Suprapubic skin (tissue), 4 donors: Measurements from ENCODE around the gene CATSPERD. TPM values are rescaled to one million over a fixed set of nuclear protein-coding genes. Genes with fewer than 3 reads are reported as not detected.

Experiments used
- DNase-seq, 2 donors: peaks; one replicate each; pipeline ENCODE4 v3.0.0-alpha.2; 2019; ENCODE audit warnings: low spot score in 2 of 2
- H3K27ac ChIP-seq: fragments of 200-600 bp; sonication (generic); one replicate; pipeline ENCODE4 v1.5.1; 2019
- H3K27me3 ChIP-seq: fragments of 200-600 bp; sonication (generic); one replicate; pipeline ENCODE4 v1.5.1; 2019
- H3K36me3 ChIP-seq: fragments of 200-600 bp; sonication (generic); one replicate; pipeline ENCODE4 v1.5.1; 2019
- H3K4me1 ChIP-seq: fragments of 200-600 bp; sonication (generic); one replicate; pipeline ENCODE4 v1.5.1; 2019
- H3K4me3 ChIP-seq: fragments of 200-600 bp; sonication (generic); one replicate; pipeline ENCODE4 v1.5.1; 2019; ENCODE audit warnings: mild to moderate bottlenecking
- H3K9me3 ChIP-seq: fragments of 200-600 bp; sonication (generic); one replicate; pipeline ENCODE4 v1.5.1; 2019
- EP300 ChIP-seq: sonication (generic); formaldehyde crosslinking; IDR thresholded peaks from one replicate; pipeline ENCODE4 v1.6.1; 2017; ENCODE audit warnings: antibody characterized with exemption
- POLR2A ChIP-seq, 2 donors: fragments of 450-650 bp; IDR thresholded peaks; one replicate each; pipeline ENCODE4 v1.6.1; 2017; ENCODE audit warnings: antibody characterized with exemption in 2 of 2, mild to moderate bottlenecking in 2 of 2, moderate library complexity in 2 of 2
- POLR2AphosphoS5 ChIP-seq, 3 donors: sonication (generic); formaldehyde crosslinking; IDR thresholded peaks; one replicate each; pipeline ENCODE4 v1.6.1; 2017; ENCODE audit warnings: antibody characterized with exemption in 3 of 3
- WGBS: methylation state at CpG from one replicate; pipeline ENCODE4 v1.1.5; 2018; 5-methylcytosine and 5-hydroxymethylcytosine counted together
- total RNA-seq, 4 donors: library from RNA; depleted of rRNA; stranded (reverse); fragments of >200 nt; gene quantifications; one replicate each; pipeline ENCODE4 v1.1.0, GENCODE V29; 2016
- TF ChIP-seq, protein P1 (sequence below), 2 donors: fragments of 200-600 bp in 1 of 2; fragments of 450-650 bp in 1 of 2; sonication (generic) in 1 of 2; IDR thresholded peaks; one replicate each; pipeline ENCODE4 v1.5.1; 2016 to 2019; ENCODE audit warnings: antibody characterized with exemption in 2 of 2, mild to moderate bottlenecking in 1 of 2, moderate library complexity in 1 of 2

Gene CATSPERD
- total RNA-seq, 4 donors from 2014 or later = 0.24 TPM; not detected in 3

DNA sequence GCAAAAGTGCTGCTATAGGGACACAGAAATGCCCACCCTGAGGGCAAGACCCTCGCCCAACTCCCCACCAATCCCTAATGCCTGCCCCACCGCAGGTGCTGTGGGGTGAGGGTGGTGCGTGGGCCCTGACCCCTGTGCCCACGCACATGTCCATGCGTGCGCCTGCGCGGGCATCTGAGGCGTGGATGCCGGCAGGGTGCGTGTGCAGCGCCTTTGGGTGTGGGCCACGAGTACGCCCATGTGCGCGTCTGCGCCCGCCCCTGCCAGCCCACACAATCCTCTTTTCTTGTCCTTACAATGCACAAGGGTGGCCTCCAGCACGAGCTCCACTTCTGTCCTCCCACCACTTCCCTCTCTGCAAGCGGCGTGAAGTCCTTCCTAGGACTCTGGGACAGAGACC is 104.7 kb downstream of the CATSPERD start:
- Histone ChIP-seq H3K4me3 (no peak overlapping the region), H3K27ac (peak overlapping the region; percentile 30), H3K36me3 (no peaks in the 10 kb centered on the region), H3K27me3 (peaks cover 5% of the 10 kb centered on the region), H3K4me1 (peaks cover 35% of the 10 kb centered on the region), H3K9me3 (no peaks in the 10 kb centered on the region)
- WGBS = 48% methylated on average over 8 of the region's 21 CpGs
- no peak for DNase-seq
- TF ChIP-seq POLR2AphosphoS5 (IDR thresholded peaks at IDR 0.05) (no peak), EP300 (no peak), POLR2A (IDR thresholded peaks at IDR 0.05) (no peak)
- TF ChIP-seq, protein P1, sequence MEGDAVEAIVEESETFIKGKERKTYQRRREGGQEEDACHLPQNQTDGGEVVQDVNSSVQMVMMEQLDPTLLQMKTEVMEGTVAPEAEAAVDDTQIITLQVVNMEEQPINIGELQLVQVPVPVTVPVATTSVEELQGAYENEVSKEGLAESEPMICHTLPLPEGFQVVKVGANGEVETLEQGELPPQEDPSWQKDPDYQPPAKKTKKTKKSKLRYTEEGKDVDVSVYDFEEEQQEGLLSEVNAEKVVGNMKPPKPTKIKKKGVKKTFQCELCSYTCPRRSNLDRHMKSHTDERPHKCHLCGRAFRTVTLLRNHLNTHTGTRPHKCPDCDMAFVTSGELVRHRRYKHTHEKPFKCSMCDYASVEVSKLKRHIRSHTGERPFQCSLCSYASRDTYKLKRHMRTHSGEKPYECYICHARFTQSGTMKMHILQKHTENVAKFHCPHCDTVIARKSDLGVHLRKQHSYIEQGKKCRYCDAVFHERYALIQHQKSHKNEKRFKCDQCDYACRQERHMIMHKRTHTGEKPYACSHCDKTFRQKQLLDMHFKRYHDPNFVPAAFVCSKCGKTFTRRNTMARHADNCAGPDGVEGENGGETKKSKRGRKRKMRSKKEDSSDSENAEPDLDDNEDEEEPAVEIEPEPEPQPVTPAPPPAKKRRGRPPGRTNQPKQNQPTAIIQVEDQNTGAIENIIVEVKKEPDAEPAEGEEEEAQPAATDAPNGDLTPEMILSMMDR (IDR thresholded peaks at IDR 0.05) = no peak

DNA sequence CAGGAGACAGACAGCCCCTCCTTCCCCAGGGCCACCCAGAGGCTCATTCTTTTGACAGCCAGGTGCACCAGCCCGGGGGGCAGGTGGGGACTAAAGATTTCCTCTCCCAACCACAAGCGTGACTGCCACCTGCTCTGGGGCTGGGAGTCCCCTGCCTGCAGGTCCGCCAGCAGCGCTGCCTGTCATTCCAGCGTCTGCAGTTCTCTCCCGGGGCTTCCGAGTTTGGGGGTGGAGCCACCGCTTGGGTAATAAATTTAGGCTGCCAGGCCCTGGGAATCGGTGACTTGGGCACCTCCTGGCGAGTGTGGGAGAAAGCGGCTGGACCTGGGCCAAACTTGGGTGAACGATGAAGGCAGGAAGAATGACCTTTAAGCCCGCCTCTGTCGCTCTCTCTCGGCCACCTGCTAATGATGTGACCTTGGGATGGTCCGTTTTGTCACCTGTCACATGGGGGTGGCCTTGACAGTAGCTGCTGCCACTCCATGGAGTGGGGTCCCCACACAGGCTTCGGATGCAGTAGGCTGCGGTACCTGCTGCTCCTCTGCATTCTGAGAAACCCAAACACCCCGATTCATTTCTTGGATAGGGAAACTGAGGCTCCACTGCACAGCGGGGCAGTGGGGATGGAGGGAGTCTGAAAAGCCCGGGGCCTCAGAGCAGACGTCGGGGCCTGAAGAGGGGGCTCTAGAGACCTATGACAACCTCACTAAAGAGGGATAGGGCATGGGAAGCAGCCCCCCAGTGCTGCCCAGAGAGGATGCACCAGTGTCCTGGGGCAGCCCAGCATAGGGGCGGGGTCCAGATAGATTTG is 106.3 kb downstream of the CATSPERD start:
- H3K9me3 ChIP-seq = no peaks in the 10 kb centered on the region
- H3K4me3 ChIP-seq = peak overlapping the region; percentile 54
- peaks cover 5% of the 10 kb centered on the region for H3K27me3 ChIP-seq
- DNase-seq = peak in 1 of 2 donors; percentile 80
- no peaks in the 10 kb centered on the region for H3K36me3 ChIP-seq
- no peak overlapping the region for H3K27ac ChIP-seq
- H3K4me1 ChIP-seq = peaks cover 35% of the 10 kb centered on the region
- WGBS = 19% methylated on average over 17 of the region's 24 CpGs
- TF ChIP-seq EP300 = no peak
- TF ChIP-seq, protein P1 (IDR thresholded peaks at IDR 0.05) = peak in 1 of 2 donors; percentile 20

DNA sequence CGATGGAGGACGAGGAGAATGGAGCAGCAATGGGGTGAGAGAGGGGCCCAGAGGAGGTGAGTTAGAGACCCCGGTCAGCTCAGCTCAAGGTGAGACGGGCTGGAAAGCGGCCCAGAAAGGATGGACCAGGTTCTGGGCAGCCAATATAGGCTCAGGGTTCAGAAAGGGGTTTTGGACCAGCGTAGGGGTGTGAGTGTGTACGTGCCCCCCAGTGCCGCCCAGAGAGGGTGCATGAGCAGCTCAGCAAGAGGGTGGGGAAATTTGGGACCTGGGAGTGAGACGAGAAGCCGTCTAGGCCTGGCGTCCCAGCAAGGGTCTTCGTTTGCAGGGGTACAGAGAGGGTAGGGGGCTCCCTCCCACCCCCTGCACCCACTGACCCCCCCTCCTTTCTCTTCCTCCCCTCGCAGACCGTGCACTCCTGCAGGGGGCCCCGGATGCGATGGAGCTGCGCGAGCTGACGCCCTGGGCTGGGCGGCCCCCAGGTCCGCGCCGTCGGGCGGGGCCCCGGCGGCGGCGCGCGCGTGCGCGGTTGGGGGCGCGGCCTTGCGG is 107.0 kb downstream of the CATSPERD start:
- Histone ChIP-seq H3K4me3 (peak overlapping the region; percentile 54), H3K4me1 (peaks cover 35% of the 10 kb centered on the region), H3K27me3 (peaks cover 5% of the 10 kb centered on the region), H3K27ac (peak overlapping the region; percentile 81), H3K9me3 (no peaks in the 10 kb centered on the region), H3K36me3 (no peaks in the 10 kb centered on the region)
- 43% methylated on average over 12 of the region's 37 CpGs for WGBS
- TF ChIP-seq, protein P1 (IDR thresholded peaks at IDR 0.05) = no peak
- TF ChIP-seq POLR2A (IDR thresholded peaks at IDR 0.05) (no peak), EP300 (no peak), POLR2AphosphoS5 (IDR thresholded peaks at IDR 0.05) (no peak)
- DNase-seq = no peak

DNA sequence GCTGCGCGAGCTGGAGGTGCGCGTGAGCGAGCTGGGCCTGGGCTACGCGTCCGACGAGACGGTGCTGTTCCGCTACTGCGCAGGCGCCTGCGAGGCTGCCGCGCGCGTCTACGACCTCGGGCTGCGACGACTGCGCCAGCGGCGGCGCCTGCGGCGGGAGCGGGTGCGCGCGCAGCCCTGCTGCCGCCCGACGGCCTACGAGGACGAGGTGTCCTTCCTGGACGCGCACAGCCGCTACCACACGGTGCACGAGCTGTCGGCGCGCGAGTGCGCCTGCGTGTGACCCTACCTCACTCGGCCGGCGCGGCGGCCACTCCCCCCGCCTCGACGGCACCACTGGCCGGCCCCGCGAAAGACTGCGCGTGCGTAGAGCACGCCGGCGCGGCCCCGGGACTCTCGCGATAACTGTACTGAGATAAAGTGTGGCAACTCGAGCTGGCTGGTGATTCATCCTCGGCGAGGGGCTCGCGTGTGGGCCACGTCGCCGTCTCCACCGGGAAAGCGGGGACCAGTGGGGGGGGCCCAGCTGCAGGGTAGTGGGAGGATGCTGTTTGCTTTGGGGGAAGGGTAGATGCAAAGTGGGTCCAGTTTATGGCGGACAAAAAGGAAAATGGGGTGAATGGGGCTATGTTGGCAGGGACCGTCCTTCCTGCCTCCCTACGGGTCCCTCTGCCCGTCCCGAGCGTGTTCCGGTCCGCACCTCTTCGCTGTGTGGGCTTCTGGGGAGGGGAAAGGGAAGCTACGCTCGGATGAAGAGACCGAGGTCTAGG is 107.6 kb downstream of the CATSPERD start:
- H3K36me3 ChIP-seq = no peaks in the 10 kb centered on the region
- 10% methylated on average over 21 of the region's 91 CpGs for WGBS
- peak overlapping the region; percentile 81 for H3K27ac ChIP-seq
- H3K4me1 ChIP-seq = peaks cover 35% of the 10 kb centered on the region
- peaks cover 5% of the 10 kb centered on the region for H3K27me3 ChIP-seq
- DNase-seq = peak; percentile 91 to 93
- peak overlapping the region; percentile 54 for H3K4me3 ChIP-seq
- no peaks in the 10 kb centered on the region for H3K9me3 ChIP-seq
- TF ChIP-seq POLR2AphosphoS5 (IDR thresholded peaks at IDR 0.05) (peak in 1 of 3 donors; percentile 17), EP300 (no peak), POLR2A (IDR thresholded peaks at IDR 0.05) (peak; percentile 49 to 79)

Other genes starting within 250 kb of the CATSPERD start
- 100 to 1,000 TPM; 173 to 255 (median 185) TPM for gene TINCR, start 152.7 kb upstream of the CATSPERD start, total RNA-seq
- gene SAFB2, start 97.9 kb upstream of the CATSPERD start, total RNA-seq = 100 to 1,000 TPM in 1 of 4 donors, 10 to 100 TPM in 3; 22.9 to 105 (median 28.8) TPM
- 100 to 1,000 TPM in 1 of 4 donors, 10 to 100 TPM in 3; 46.3 to 181 (median 63.7) TPM for gene SAFB, start 97.6 kb upstream of the CATSPERD start, total RNA-seq
- gene MICOS13, start 40.1 kb upstream of the CATSPERD start, total RNA-seq = 10 to 100 TPM; 37.2 to 67.1 (median 58.1) TPM
- gene HSD11B1L, start 39.6 kb upstream of the CATSPERD start, total RNA-seq = 10 to 100 TPM; 11.6 to 19.0 (median 15.1) TPM
- 100 to 1,000 TPM; 420 to 822 (median 688) TPM for gene RPL36, start 30.3 kb upstream of the CATSPERD start, total RNA-seq
- gene LONP1, start 491 bp upstream of the CATSPERD start, total RNA-seq = 10 to 100 TPM; 42.1 to 57.4 (median 47.7) TPM
- 1 to 10 TPM; 2.0 to 5.1 (median 3.6) TPM for gene PRR22, start 64.1 kb downstream of the CATSPERD start, total RNA-seq
- 10 to 100 TPM; 28.8 to 58.5 (median 43.8) TPM for gene DUS3L, start 70.5 kb downstream of the CATSPERD start, total RNA-seq
- gene NRTN, start 84.4 kb downstream of the CATSPERD start, total RNA-seq = 1 to 10 TPM; 3.7 to 9.1 (median 6.6) TPM
- 1 to 10 TPM in 1 of 4 donors, under 1 TPM in 1, not detected in 2; 0.25 to 1.4 TPM for gene FUT6, start 119.1 kb downstream of the CATSPERD start, total RNA-seq
- gene FUT3, start 130.8 kb downstream of the CATSPERD start, total RNA-seq = 1 to 10 TPM in 3 of 4 donors, under 1 TPM in 1; 0.93 to 3.6 (median 1.4) TPM
- gene FUT5, start 149.9 kb downstream of the CATSPERD start, total RNA-seq = under 1 TPM in 1 of 4 donors, not detected in 3; 0.23 TPM
- 100 to 1,000 TPM in 3 of 4 donors, 10 to 100 TPM in 1; 80.9 to 245 (median 174) TPM for gene NDUFA11, start 183.2 kb downstream of the CATSPERD start, total RNA-seq
- 10 to 100 TPM in 2 of 4 donors, 1 to 10 TPM in 2; 7.4 to 15.4 (median 12.0) TPM for gene VMAC, start 184.2 kb downstream of the CATSPERD start, total RNA-seq
- 10 to 100 TPM in 2 of 4 donors, 1 to 10 TPM in 2; 7.2 to 36.5 (median 10.0) TPM for gene CAPS, start 193.6 kb downstream of the CATSPERD start, total RNA-seq